ENCODE data around the gene TTC21A.

- TF ChIP-seq, protein P1, sequence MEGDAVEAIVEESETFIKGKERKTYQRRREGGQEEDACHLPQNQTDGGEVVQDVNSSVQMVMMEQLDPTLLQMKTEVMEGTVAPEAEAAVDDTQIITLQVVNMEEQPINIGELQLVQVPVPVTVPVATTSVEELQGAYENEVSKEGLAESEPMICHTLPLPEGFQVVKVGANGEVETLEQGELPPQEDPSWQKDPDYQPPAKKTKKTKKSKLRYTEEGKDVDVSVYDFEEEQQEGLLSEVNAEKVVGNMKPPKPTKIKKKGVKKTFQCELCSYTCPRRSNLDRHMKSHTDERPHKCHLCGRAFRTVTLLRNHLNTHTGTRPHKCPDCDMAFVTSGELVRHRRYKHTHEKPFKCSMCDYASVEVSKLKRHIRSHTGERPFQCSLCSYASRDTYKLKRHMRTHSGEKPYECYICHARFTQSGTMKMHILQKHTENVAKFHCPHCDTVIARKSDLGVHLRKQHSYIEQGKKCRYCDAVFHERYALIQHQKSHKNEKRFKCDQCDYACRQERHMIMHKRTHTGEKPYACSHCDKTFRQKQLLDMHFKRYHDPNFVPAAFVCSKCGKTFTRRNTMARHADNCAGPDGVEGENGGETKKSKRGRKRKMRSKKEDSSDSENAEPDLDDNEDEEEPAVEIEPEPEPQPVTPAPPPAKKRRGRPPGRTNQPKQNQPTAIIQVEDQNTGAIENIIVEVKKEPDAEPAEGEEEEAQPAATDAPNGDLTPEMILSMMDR (optimal IDR thresholded peaks at IDR 0.05 in 1 of 3, IDR thresholded peaks at IDR 0.05 in 1 of 3, conservative IDR thresholded peaks at IDR 0.05 in 1 of 3; ENCODE audit: extremely low read depth in 1 of 3, insufficient read depth in 2 of 3, low read length in 3 of 3), result no peak
- TF ChIP-seq EZH2 (IDR thresholded peaks at IDR 0.05; ENCODE audit: low read length), result no peak
These were observed 38.9 kb upstream of the TTC21A start for GRCh38 chr3:39068556-39068955.
